Aortic smooth muscle cell (primary cell): ENCODE measurements around the gene TCF19. TPM values are rescaled to one million over a fixed set of nuclear protein-coding genes. Genes with fewer than 3 reads are reported as not detected.

Experiments
- total RNA-seq: library from RNA; depleted of rRNA; stranded (reverse); fragments of >200 nt; gene quantifications from 2 replicates; pipeline ENCODE4 v1.2.3, GENCODE V29; 2014

The TCF19 gene
- 13.6 and 21.4 TPM in 2 replicates for total RNA-seq

DNA sequence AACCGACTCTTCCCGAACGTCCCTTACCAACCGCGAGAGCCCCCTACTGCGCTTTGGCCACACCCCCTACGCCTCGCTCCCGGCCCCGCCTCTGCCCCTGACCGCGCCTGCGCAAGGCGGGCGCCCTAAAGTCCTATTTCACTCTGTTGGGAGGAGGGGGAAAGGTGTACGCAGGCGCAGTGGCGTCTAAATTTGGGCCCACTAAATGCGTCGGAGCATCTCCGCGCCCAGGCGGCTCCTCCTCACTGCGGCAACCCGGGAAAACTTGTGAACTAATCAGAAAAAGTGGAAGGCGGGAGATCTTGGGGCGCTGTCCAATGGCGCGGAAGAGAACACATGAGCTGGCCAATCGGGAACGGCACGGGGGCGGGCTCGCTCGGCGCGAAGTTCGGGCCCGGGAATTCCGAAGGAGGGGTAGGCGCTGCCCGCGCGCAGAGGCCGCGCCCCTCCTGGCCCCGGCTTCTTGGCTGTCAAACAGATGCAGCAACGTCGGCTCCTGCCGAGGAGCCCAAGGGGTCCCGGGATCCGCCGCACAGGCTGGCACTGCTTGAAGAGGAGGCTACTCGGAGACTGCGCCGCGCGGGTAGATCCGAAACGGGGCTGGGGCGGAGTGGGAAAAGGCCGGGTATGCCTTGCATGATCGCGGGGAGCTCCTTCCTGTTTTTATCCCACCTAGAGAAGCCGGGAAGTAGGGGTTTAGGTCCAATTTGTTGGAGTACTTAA is at the start of gene TCF19:
Gene TCF19, plus strand, starts transcription at position 450 of the 723 bp plus-strand sequence. CDS start 881 bp downstream, outside the sequence.

DNA sequence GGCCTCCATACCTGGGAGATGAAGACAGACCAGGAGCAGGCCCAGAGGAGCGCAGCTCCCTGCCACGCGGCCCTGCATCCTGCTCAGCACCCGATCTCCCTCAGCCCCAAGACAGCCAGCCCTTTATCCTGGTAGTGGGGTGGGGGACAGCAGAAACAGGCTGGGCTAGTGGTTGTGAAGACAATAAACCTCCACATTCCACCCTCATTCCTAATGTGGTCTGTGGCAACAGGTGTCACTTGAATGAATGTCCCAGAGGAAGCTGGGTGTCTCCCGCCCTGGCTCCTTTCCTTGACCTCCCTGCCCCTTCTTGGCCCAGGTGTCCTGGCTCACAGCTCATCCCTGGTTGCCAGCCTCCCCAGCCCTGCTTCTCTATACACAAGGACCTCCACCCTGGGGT is 45.9 kb upstream of the TCF19 start, which contains the start of gene C6orf15:
Gene C6orf15, minus strand, starts transcription at position 98 of the 400 bp plus-strand sequence. Its CDS starts 20 bp downstream, at position 78.

DNA sequence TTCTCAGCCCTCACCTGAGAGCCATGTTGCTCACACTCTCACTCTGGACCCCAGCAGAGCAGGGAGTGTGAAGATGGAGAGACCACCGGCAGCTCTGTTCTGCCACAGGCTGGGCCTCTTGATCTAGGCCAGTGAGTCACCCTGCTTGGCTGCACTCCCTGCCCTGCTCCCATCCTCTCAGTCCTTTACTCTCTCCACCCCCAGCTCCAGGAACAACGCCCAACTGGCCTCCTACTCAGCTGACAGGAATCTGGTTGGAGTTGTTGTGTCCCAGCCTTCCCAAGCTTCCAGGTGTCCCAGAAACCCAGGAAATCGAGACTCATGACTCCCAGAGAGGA is 43.9 kb upstream of the TCF19 start, which contains the start of gene PSORS1C1:
Gene PSORS1C1, plus strand, starts transcription at position 260 of the 338 bp plus-strand sequence. CDS start 14,833 bp downstream, outside the sequence.

DNA sequence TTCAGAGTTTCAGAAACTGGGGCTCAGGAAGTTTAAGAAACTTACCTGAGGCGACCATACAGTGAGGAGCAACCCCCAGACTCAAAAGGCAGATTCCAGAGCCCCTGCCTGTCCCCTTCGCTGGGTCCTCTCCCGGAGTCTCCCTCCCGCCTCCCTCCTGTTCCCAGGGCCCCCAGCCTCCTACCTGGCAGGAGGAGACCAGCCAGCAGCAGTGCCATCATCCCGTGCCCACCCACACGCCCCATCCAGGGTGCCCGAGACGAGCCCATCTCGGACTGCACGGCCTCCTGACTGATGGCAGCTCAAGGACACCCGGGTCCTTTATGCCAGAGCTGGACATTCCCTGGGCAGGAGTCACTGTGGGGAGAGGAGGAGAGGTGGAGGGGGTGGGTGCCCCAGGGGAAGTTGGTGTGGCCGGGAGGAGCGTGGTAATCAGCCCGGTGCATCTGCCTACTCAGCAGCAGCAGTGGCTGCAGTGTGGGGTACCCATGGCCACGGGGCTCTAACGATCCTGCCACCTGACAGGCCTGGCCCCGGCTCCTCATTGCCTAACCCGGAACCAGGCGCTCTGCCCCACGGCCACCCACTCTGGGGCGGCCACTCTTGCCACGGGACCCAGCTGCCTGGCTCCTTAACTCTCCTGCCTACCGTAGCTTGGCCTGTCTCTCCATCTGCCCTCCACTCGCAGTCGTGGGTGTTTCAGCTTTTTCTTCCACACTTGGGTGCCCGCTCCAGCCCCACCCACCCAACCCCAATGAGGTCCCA is 38.1 kb upstream of the TCF19 start, which contains the start of gene CDSN:
Gene CDSN, minus strand, starts transcription at position 296 of the 765 bp plus-strand sequence. Its CDS starts 27 bp downstream, at position 269.

DNA sequence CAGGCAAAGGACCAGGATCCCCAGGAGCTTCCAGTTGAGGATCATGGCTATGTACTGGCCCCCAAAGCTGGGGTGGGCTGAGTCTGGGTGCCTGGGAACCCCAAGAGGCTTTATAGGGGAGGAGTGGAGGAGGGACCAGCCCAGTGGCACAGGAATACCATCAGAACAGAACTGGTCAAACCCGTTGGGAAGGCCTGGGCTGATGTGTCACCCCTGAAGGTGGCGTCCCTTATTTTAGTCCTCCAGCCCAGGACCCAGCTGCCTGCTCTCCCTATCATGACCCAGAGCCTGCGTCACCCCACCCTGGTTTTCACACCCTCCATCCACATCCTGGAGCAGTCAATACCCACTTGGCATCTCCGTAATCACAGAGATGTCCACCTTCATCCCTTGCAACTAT is 19.4 kb upstream of the TCF19 start, which contains the start of gene PSORS1C2:
Gene PSORS1C2, minus strand, starts transcription at position 85 of the 400 bp plus-strand sequence. Its CDS starts 40 bp downstream, at position 45.

DNA sequence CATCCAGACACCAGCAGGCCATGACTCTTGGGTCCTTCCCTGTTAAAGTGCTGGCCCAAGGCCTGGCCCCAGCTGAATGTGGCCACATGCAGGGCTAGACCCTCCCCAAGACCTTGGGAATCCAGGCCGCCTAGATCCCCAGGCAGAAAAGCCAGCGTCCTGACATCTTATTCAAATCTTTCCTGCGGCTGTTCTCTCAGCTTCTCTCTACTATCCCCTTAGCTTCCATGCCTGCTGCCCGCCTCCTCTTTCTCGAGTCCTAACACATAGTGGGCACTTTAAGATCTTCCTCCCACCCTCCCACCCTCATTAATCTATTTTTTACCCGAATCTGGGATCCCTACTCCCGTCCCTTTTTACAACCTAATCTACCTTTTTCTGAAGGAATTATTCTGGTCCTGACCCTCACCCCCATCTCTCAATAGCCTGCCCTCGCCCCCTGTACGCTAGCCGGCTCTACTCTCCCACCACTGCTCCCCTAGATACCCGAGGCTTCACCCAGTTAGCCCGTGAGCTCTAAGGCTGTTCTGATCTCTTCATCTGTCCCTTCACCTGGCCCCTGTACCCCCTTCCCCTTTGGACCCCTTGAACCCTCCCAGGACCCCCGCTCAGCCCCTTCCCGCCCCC is 763 bp upstream of the TCF19 start, which contains the start of gene CCHCR1:
Gene CCHCR1, minus strand, starts transcription at position 290 of the 627 bp plus-strand sequence. Its CDS starts 202 bp downstream, at position 88.

GRCh38 chr6:31170600-31170881 is 12.2 kb downstream of the TCF19 start, which contains the start of gene POU5F1:
POU5F1 (minus strand) TSS chr6:31170682; CDS start chr6:31170620, 62 bp downstream.

Other genes starting within 250 kb of the TCF19 start
- gene VARS2, start 244.4 kb upstream of the TCF19 start, total RNA-seq = 12.4 and 16.8 TPM in 2 replicates
- not detected in 2 replicates for gene SFTA2, start 226.4 kb upstream of the TCF19 start, total RNA-seq
- not detected in 2 replicates for gene MUCL3, start 217.6 kb upstream of the TCF19 start, total RNA-seq
- gene MUC21, start 174.9 kb upstream of the TCF19 start, total RNA-seq = not detected in 2 replicates
- gene MUC22, start 148.1 kb upstream of the TCF19 start, total RNA-seq = not detected in 2 replicates
- gene C6orf15, start 46.0 kb upstream of the TCF19 start, total RNA-seq = not detected in 2 replicates
- gene PSORS1C1, start 43.8 kb upstream of the TCF19 start, total RNA-seq = 0.92 and 1.1 TPM in 2 replicates
- gene CDSN, start 38.1 kb upstream of the TCF19 start, total RNA-seq = not detected in 2 replicates
- gene PSORS1C2, start 19.5 kb upstream of the TCF19 start, total RNA-seq = not detected in 2 replicates
- 12.7 and 18.9 TPM in 2 replicates for gene CCHCR1, start 787 bp upstream of the TCF19 start, total RNA-seq
- gene POU5F1, start 12.1 kb downstream of the TCF19 start, total RNA-seq = 0.12 and 0.13 TPM in 2 replicates
- gene HLA-C, start 113.5 kb downstream of the TCF19 start, total RNA-seq = 121 and 270 TPM in 2 replicates
- 361 and 423 TPM in 2 replicates for gene HLA-B, start 198.6 kb downstream of the TCF19 start, total RNA-seq
- gene MICA, start 245.0 kb downstream of the TCF19 start, total RNA-seq = 18.3 and 28.3 TPM in 2 replicates